Endothelial cell (in vitro differentiated cells): ENCODE data around the gene ZFAND5. TPM values are rescaled to one million over a fixed set of nuclear protein-coding genes. Genes with fewer than 3 reads are reported as not detected.

Experiments
- total RNA-seq: library from RNA; stranded (reverse); fragmentation: NEBNext Ultra II Directional; extraction: Animal tissue kit (Norgen Biotek cat#: 25700); gene quantifications from one replicate; pipeline ENCODE4 v1.2.1, GENCODE V29; 2021; ENCODE audit not compliant: unreplicated experiment

Gene ZFAND5
- total RNA-seq, 1 donor from 2014 or later = 154 TPM

Other genes starting within 250 kb of the ZFAND5 start
- 0.23 TPM for gene GDA, start 215.8 kb downstream of the ZFAND5 start, total RNA-seq
- not detected for gene TMC1, start 156.4 kb upstream of the ZFAND5 start, total RNA-seq